HG02642 (cell line): Measurements from ENCODE around the gene ISG20L2.

ENCODE experiments used
- ATAC-seq: cut with Tn5 transposase; IDR thresholded peaks from one replicate; pipeline ENCODE4 v1.9.1; 2021; ENCODE audit warnings: mild to moderate bottlenecking; ENCODE audit not compliant: unreplicated experiment, poor library complexity

The ISG20L2 gene

DNA sequence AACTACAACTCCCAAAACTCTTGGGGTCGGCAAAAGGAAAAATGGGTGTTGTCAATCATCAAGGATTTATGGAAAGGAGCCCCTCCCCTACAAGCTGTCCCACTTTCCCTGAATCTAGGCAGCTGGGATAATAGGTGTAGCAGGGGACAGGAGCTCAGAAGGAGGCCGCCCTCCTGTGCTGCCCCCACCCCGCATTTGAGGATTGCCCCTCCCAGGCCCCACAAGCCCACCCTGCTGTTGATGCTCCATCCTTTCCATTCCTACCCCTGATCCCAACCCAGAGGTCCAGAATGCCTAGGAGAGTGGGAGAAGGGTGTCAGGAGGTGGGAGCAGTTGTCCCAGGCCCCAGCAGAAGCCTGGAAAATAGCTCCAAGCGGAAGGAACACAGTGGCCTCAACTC, 14.2 kb upstream of the ISG20L2 start:
- no peak for ATAC-seq

DNA sequence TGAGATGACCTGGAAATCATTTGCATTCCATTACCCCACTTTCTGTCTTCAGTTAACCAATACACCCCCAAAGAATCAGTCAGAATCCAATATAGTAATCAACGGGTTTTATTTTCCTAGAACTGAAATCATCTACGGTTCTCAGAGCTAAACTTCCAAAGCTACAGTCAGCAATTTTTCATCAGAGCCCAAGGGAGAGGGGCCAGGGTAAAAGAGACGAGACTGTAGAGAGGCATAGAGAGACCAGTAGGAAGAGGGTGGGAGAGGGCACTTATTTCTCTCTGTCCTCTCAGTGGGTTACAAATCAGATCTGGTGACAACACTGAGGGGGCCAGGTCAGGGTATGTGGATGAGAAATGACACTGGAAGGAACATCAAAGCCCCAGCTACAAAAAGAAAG, 13.5 kb upstream of the ISG20L2 start:
- no peak for ATAC-seq

DNA sequence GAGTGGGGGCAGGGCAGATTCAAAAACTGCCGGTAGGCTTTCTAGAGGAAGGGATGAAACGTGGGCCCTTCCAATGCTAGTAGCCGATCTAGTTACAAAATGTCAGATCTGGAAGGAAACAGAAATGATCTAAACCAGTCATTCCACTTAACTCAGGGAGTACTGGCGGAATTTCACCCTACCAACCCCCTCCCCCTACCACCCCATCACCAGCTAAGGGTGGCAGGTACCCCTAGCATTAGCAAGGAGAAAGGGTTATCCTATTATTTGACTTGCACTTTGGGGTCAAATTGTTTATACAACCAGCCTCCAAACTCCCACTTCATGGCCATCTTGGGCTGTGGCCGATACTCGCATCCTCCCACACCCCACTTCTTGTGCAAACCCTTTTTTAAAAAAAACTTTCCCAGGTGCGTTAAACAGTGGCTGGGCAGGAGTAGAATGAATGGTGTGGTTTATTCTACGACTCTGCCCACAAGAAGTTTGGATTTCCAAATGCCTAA, 13.0 kb upstream of the ISG20L2 start:
- no peak for ATAC-seq

DNA sequence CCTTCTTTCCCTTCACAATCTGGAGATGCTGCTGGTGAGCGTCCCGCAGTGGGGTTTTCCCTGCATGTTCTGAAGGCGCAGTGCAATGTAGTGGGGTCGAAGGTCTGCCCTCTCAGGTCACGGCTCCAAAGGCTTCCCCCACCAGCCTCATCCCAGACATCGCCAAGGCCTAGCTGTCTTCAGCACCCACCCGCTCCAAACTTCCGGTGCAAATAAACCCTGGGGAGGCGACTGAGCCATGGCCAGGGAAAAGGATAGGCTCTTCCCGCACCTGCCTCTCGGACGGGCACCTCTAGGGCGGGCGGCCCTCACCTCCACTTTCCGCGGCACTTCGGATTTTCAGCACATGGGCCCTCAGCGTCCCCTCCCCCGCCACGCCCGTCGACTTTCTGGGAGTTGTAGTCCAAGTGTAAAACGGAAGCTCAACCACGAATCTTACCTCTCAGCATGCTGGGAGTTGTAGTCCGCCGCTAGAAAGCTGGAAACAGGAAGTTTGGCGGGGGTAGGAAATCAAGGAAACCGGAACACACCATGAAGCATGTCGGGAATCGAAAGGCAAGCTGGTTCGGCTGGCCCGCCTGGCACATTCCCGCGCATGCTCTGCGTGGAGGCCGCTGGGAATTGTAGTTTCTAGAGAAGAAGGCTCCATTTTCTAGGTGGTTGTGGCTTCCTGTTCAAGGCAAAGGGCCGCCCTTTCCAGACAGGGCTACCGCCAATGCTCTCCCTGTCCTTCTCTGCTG, 12.3 kb upstream of the ISG20L2 start, which contains the start of gene MRPL24:
Gene MRPL24 (minus strand): TSS at position 348 of the 740 bp plus-strand sequence. CDS start 2,384 bp downstream, outside the sequence.
- ATAC-seq = peak; percentile 87

DNA sequence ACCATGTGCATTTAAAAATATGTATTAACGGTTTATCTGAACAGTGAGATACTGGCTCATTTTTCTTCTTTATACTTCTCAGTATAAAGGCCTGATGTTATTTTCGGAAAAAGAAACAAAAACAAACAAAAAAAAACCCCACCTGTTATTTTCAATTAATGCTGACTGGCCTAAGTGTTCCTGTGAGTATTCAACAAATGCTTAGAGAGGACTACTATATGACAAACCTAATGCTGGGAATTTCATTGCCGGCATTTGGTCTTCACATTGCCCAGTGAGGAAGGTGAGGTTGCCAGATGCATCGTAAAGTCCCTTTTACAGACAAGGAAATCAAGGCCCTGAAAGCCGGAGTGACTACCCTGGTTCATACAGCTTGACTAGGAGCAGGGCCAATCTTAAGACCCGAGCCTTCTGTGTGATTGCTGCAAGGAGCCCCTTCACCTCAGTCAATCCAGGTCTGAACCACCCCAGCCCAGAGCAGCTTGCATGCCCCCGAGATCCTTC, 11.7 kb upstream of the ISG20L2 start:
- ATAC-seq = no peak

DNA sequence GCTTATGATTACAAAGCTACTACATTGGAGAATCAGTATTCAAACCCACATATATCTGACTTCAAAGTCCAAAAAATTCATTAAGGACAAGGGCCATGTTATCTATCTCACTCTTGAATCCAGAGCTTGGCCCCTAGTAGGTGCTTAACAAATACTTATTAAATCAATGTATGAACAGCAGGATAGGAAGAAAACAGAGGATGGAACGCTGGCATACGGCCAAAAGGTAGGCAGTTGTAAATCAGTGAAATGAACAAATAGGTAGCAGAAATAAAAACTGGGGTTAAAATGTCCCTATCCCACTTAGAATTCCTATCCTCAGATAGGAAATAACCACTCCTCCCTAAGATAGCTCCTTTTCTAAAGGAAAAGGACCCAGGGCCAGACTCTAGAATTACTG, 10.3 kb upstream of the ISG20L2 start:
- no peak for ATAC-seq

DNA sequence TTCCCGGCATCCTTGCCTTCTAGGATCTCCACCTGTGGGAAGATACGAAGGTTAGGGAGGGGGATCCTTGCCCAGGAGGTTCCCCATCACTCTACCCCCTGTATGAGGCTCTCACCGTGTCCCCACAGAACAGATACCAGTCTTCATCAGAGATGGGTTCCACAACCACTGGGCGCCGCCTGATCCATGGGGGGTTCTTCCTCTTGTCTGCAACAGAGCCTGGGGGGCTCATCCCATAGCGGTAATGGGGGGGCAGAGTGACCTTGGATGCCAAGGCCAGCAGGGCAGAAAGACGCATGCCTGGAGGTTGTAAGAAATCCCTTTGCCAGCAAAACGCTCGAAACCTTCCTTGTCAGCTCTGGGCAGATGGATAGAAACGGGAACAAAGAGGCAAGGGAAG, 9.8 kb upstream of the ISG20L2 start:
- no peak for ATAC-seq

DNA sequence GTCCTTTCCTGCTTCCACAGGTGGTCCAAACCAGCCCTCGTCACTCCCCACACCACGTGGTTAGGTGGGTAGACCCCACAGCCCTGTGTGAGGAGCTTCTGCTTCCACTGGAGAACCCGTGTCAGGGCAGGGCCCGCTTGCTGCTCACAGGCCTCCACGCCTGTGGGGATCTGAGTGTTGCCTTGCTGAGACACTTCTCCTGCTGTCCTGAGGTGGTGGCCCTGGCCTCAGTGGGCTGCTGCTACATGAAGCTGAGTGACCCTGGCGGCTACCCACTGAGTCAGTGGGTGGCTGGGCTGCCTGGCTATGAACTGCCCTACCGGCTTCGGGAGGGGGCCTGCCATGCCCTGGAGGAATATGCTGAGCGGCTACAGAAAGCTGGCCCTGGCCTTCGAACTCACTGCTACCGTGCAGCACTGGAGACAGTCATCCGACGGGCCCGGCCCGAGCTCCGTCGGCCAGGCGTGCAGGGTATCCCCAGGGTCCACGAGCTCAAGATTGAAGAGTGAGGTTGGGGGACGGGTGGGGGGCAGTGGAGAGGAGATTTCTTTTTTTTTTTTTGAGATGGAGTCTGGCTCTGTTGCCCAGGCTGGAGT, 5.5 kb upstream of the ISG20L2 start:
- ATAC-seq = no peak

DNA sequence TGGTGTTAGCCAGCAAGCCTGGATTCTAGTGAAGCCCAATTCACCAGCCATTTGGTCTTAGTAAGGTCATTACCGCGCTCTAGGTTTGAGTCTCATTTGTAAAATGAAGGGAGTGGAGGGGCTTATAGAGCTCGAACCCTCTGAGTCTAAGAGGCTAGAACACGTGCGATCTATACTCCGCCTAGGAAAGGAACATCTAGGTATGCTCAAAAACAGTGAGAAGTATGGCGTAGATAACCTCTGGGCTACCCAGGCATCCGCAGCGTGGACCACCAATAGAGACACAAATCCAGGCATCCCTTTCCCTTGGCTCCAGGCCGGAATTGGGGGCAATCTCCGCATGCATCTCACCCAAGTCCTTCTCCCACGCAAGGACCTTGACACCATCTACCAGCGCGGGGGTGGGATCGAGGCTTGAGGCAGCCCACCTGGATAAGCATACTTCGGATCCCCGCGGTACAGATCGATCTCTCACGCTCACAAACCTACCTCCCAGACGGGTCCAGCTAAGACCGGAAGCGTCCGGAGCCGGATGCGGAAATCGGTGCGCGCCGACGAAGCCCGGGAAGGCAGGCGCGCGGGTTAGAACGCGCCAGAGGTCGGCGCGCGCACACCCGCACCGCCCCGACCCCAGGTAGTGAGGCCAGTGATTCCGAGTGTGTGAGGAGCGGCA, 504 bp downstream of the ISG20L2 start, which contains the start of gene METTL25B:
Gene METTL25B (plus strand): TSS at position 544 of the 673 bp plus-strand sequence. CDS start 636 bp downstream, outside the sequence.
- ATAC-seq = peak; percentile 64

DNA sequence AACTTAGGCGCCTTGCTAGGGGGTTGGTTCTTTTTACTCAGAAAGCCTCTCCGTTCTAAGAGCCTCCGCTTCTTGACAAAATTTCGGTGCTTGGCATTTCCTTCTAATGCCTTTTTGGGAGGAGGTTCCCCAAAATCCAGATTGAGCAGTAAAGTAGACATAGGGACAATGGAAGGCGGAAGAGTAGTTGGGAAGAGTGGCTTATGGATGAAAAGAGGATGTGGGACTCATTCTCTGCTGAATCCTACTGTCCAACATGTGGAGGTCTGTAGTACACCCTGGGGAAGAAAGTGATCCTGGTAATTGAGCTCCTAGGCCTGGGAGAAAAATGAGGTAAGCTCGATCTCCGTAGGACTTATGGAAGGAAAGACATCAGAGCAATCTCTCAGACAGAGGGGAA, 1.1 kb downstream of the ISG20L2 start:
- no peak for ATAC-seq

DNA sequence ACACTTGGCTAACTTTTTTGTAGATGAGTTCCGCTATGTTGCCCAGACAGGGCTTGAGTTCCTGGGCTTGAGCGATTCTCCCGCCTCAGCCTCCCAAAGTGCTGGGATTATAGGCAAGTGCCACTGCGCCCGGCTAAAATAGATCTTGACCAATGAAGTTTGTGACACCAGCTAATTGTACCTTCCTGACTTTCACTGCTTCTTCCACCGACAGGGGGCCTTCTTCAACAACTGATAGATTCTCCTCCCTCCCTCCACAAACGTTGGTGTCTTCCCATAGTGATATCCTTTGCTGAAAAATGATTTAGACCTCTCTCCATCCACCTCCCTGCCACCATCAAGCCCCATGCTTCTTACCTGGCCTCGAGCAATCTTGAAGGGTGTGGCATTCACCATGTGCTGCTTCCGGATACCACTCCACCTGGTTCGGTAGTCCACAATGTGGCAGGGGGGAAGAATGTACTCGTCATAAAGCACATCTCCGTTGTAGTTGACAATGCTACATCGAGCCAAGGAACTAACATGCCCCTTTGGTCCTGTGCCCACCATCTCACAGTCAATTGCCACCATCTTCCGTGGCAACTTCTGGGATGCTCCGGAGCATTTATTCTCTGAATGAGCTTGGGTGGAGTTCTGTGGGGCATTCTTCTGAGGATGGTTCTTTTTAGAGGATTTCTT, 1.9 kb downstream of the ISG20L2 start:
- no peak for ATAC-seq

DNA sequence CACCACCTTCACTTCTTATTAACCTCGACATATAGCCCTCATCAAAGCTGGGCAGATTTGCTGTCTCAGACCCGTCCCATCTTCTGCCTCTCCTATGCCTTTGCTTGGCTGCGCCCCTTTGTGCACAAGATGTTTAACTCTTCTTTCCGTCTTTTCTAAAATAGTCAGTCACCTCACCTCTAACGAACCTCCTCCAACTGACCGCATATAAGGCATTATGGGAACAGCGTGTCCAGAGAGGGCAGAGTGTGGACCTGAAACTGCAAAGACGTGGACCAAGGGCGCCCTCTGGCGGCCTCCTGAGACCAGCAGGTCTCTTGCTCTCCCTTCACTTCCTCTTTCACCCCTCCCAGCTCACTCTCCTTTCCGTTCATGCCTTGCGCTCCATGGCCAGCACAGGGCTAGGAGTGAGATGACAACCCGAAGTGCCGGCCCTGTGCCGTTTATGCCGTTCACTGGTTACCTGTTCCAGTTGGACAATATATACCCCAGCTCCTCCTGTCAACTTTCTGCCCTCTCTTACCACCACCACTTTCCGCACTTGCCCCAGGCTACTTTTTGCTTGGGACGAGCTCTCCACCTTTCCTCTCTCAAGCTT, 2.8 kb downstream of the ISG20L2 start:
- ATAC-seq = no peak

DNA sequence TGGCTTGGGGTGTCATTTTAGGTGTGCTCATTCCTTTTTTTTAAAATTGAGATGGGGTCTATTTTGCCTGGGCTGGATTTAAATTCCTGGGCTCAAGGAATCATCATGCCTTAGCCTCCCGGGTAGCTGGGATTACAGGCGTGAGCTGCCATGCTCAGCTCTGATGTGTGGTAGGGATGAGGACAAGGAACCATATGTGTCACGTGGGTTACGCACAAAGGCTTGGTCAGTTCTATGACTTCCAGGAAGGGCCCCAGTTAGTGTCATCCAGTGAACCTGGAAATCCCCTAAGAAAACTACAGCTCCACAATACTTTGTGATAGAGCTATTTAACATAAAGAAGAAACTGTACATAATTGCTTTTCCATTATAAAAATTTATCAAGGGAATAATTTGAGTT, 7.0 kb downstream of the ISG20L2 start:
- ATAC-seq = no peak

DNA sequence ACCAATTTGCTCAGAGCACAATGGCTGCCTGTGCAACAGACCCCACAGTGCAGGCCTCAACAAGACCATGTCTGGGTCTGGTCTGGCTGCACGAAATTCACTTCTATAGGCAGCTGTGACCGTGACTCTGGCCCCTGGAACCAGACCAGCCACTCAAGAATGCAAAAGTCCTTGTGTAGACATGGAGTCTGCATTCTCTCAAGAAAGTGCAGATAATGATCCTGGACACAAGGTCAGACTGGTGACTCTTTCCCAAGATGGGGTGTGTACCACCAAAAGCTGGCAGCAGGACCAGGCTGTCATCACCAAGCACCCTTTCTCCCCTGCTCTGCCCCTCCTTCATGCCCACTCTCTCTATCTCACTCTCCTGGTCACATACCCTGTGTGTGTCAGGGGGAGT, 7.4 kb downstream of the ISG20L2 start:
- ATAC-seq = no peak

DNA sequence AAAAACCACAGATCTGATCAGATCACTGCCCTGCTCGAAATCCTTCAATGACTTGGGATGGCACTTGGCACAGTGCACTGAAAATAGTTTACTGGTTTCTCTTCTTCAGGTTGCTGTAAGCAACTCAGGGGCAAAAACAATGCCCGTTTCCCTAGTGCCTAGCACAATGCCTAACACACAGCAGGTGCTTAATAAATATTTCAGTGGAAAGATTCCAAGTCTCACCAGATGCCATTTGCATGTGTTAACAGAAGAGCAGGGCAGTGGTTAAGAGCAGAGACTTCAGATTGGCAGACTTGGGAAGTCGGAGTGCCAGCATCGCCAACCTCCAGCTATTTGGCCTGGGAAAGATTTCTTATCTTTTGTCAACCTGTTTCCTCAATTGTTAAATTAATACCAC, 11.2 kb downstream of the ISG20L2 start:
- ATAC-seq = no peak

DNA sequence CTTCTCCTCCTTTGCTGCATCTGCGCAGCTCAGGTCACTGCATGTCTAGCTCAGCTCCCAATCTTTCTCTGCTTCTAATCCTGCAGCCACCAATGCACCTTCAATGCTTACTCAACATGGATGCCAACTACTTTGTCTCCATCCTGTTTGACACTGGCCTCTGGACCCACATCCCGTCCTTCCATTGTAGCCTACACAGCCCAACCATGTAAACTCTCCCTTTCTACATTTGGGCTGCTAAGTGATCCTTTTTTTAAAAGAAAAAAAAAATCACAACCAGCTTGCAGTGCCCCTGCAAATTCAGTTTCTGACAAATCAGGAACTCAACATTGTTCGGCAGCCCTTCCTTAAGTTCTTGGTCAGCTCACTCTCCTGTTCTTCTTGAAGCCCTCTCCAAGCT, 13.7 kb downstream of the ISG20L2 start:
- no peak for ATAC-seq

DNA sequence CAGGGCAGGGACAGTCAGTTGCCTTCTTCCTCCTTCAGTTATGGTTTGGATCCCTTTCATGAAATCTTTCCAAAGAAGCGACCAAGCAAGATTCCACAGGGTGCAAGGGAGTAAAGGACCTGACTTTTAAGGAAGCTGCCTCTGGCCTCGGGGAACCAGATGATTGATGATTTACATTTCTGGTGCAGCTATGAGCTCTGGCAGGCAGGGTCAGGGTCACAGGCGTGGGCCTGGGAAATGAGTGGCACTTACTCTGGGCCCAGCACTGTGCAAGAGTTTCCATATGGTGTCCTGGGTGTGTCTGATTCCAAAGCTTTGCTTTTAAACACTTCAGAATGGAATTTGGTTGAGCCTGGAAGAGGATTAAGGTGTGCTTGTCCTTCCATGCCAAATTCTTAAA, 15.9 kb downstream of the ISG20L2 start:
- ATAC-seq = no peak

DNA sequence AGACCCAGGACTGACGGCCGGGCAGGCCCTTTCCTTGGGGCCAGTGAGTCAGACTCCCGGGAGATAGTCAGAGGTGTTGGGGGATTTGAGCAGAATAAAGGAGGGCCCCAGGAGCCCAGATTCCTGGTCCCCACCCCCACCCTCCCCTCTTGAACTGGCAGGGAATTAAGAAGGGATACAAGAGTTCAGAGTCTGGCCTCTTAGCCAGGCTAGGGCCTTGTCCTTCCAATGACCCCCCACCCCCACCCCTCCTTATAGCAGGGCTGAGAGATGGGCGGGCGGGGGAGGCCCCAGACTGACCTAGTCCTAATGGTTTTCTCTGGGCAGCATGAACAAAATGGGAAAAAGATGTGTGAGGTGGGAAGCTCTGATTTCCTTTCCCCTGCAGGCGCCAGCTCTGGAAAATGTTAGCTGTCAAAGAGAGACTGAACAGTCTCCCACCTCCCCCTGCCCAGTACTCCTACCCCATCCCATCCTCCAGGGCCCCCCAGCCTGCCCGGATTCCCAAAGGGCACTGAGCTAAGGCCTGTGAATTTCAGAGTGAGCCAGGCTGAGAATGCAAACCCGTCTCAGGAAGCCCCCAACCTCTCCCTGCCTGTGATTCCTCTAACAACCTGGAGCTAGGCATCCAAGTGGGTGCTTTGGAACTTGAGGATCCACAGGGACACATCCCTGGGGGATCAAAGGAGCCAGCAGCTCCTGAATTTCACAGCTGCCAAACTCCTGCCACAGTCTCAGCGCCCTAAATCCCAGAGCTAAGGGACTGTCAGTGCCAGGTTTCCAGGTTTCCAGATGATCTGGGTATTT, 17.4 kb downstream of the ISG20L2 start:
- no peak for ATAC-seq

DNA sequence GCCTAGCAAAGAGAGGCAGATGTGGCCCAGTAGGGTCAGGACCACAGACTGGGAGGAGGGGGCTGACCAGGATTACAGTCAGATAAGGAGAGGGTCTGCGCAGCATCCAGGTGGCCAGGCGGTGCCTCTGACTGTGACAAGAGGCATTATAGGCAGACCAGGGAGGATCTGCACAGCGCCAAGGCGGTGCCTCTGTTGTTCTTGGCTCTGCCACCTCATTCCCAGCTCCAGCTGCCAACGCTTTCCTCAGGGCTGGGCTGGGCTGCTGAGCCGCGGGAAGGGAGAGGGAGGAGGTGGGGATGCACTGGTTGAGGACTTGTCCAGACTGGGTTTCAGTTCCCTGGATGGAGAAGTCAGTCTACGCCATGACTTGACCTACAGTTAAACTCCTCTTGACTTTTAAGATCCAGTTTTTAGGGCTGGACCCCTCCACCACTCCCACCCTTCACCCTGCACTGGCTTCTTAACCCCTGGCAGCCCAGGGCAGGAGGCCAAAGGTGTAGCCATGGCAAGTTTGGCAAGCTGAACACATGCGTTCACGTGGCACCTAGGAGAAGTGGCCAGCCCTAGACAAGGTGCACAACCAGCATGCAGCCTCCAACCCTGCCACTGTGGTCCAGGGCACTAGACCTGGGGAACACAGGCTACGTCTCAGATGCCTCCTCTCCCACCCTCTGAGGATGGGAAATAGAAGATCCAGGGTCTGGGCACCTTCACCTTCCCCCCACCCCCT, 18.6 kb downstream of the ISG20L2 start:
- ATAC-seq = no peak
